ENCODE results near the gene PPP1R15A.
A peak's percentile ranks its signal among the peaks of the same experiment; 100 is the strongest.
"Not testable (repeated sequence)": the region's sequence is repeated elsewhere in the genome, so short reads cannot be mapped to it uniquely, and the experiment has no call there.

Gene PPP1R15A

DNA sequence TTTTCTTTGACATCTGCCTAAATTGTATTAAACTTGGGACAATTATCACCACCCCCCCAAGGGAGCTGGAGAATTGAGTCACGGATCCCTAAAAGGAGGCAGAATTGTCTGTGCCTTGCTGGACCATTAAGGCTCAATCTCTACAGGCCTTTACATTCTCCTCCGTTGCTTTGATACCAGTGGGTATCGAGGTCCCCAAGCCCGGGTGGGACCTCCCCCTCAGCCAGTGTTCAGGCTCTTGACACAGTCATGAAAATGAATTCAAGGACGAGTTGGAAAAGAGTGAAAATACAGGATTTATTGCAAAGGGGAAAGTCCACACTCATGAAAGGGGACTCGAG is 5.6 kb downstream of the PPP1R15A start (continued):
- TF ChIP-seq ZNF112 (tag by site-specific recombination; IDR thresholded peaks at IDR 0.05), result no peak
- TF ChIP-seq ZNF292 (tag by site-specific recombination; IDR thresholded peaks at IDR 0.05; ENCODE audit: borderline replicate concordance, low read depth), result no peak

DNA sequence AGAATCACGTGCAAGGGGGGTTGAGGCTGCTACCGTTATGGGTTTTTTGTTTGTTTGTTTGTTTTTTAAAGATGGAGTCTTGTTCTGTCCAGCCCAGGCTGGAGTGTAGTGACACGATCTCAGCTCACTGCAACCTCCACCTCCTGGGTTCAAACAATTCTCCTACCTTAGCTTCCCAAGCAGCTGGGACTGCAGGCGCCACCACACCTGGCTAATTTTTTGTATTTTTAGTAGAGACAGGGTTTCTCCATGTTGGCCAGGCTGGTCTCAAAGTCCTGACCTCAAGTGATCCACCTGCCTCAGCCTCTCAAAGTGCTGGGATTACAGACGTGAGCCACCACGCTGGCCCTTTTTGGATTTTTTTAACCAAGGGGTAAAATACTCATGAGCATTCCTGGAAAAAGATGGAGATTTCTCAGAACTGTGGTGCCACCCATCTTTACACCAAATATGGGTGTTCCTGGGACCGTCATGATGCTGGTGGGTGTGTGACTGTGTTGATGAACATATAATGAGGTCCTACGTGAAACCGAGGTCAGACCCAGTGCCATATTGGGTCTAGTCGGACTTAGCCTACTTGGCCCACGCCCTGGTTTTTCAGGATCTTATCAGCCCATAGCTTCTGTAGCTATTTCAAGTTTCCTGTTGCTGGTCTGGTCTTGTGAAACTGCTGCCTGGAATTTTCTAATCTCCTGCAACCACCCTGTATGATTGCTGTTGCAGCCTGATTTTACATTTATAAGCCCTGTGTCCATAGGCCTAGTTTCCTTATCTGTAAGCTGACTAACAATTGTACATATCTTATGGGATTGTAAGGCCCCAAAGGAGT is 6.2 kb downstream of the PPP1R15A start:
- POLR2A ChIA-PET, result interaction anchor here (0.5 to 0.7 kb wide), 3 partner anchors 31 to 88 kb away, joined by 3 to 5 read pairs (median 3); no protein-coding TSS in a partner anchor
- Histone ChIP-seq H3K4me3 (ENCODE audit: low read depth, low read length) (no peak overlapping the region), H3K36me3 (ENCODE audit: control insufficient read depth in 2 of 2, insufficient read depth in 1 of 2, low read length in 2 of 2) (peaks cover 0 to 27% of the 10 kb centered on the region in 2 experiments; a peak in 2 of 3 replicates), H3K9me3 (ENCODE audit: control insufficient read depth, insufficient read depth, low read depth, low read length) (no peaks in the 10 kb centered on the region), H3K4me1 (ENCODE audit: control insufficient read depth, insufficient read depth, low read length) (peaks cover 21% of the 10 kb centered on the region), H3K27ac (ENCODE audit: extremely low read depth, low read depth, low read length) (no peak overlapping the region)
- CTCF ChIA-PET, result interaction anchor here (1.1 to 4.1 kb wide), 3 partner anchors 36 to 196 kb away, joined by 3 to 22 read pairs (median 5); no protein-coding TSS in a partner anchor
- no peak for TF ChIP-seq ZBTB17 (tag by site-specific recombination; IDR thresholded peaks at IDR 0.05)
- 0 out of 2 replicates have a peak, but pooled peaks have one; percentile 69 for TF ChIP-seq PRDM1 (tag by site-specific recombination; IDR thresholded peaks at IDR 0.05)

DNA sequence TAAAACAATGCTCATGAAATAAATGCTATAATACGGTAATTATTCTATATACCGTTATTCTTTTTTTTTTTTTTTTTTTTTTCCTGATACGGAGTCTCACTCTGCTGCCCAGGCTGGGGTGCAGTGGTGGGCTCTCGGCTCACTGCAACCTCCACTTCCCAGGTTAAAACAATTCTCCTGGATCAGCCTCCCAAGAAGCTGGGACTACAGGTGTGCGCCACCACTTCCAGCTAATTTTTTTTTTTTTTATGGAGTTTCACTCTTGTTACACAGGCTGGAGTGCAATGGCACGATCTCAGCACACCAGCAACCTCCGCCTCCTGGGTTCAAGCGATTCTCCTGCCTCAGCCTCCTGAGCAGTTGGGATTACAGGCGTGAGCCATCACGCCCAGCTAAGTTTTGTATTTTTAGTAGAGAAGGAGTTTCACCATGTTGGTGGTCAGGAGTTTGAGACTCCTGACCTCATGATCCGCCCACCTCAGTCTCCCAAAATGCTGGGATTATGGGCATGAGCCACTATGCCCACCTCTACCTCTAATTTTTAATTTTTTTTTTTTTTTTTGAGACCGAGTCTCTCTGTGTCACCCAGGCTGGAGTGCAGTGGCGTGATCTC is 6.9 kb downstream of the PPP1R15A start:
- Histone ChIP-seq H3K9me3 (ENCODE audit: control insufficient read depth, insufficient read depth, low read depth, low read length) (no peaks in the 10 kb centered on the region), H3K36me3 (ENCODE audit: control insufficient read depth in 2 of 2, insufficient read depth in 1 of 2, low read length in 2 of 2) (peaks cover 0 to 19% of the 10 kb centered on the region in 2 experiments; a peak in 2 of 3 replicates), H3K4me1 (ENCODE audit: control insufficient read depth, insufficient read depth, low read length) (peaks cover 17% of the 10 kb centered on the region), H3K4me3 (ENCODE audit: low read depth, low read length) (no peak overlapping the region), H3K27ac (ENCODE audit: extremely low read depth, low read depth, low read length) (no peak overlapping the region)
- ChIA-PET POLR2A (interaction anchor here (0.7 kb wide), 2 partner anchors 87 to 373 kb away, joined by 3 to 5 read pairs; no protein-coding TSS in a partner anchor), CTCF (interaction anchor here (1.1 to 4.1 kb wide), 2 partner anchors 37 to 195 kb away, joined by 5 to 22 read pairs; no protein-coding TSS in a partner anchor)
- TF ChIP-seq, protein P1, sequence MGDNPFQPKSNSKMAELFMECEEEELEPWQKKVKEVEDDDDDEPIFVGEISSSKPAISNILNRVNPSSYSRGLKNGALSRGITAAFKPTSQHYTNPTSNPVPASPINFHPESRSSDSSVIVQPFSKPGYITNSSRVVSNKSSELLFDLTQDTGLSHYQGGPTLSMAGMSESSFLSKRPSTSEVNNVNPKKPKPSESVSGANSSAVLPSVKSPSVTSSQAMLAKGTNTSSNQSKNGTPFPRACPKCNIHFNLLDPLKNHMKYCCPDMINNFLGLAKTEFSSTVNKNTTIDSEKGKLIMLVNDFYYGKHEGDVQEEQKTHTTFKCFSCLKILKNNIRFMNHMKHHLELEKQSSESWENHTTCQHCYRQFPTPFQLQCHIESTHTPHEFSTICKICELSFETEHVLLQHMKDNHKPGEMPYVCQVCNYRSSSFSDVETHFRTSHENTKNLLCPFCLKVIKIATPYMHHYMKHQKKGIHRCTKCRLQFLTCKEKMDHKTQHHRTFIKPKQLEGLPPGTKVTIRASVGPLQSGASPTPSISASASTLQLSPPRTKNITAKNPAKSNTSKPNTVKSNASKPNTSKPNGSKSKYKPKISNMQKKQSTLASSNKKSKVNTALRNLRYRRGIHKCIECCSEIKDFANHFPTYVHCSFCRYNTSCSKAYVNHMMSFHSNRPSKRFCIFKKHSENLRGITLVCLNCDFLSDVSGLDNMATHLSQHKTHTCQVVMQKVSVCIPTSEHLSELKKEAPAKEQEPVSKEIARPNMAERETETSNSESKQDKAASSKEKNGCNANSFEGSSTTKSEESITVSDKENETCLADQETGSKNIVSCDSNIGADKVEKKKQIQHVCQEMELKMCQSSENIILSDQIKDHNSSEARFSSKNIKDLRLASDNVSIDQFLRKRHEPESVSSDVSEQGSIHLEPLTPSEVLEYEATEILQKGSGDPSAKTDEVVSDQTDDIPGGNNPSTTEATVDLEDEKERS (tag by site-specific recombination; IDR thresholded peaks at IDR 0.05), result 0 out of 2 replicates have a peak, but pooled peaks have one; percentile 37
- TF ChIP-seq ZNF48 (tag by site-specific recombination; IDR thresholded peaks at IDR 0.05), result no peak
- TF ChIP-seq, protein P2, sequence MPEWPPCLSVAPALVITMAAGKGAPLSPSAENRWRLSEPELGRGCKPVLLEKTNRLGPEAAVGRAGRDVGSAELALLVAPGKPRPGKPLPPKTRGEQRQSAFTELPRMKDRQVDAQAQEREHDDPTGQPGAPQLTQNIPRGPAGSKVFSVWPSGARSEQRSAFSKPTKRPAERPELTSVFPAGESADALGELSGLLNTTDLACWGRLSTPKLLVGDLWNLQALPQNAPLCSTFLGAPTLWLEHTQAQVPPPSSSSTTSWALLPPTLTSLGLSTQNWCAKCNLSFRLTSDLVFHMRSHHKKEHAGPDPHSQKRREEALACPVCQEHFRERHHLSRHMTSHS (tag by site-specific recombination; IDR thresholded peaks at IDR 0.05), result no peak

DNA sequence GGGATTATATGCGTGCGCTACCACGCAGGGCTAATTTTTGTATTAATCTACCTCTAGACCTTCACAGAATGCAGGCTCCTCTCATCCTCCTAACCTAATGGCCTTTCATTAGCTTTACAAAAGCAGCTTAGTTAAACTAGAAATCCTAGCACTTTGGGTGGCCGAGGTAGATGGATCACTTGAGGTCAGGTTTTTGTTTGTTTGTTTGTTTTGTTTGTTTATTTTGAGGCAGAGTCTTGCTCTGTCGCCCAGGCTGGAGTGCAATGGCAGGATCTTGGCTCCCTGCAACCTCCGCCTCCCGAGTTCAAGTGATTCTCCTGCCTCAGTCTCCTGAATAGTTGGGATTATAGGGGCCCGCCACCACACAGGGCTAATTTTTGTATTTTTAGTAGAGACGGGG is 7.5 kb downstream of the PPP1R15A start:
- peaks cover 0 to 14% of the 10 kb centered on the region in 2 experiments; a peak in 2 of 3 replicates for H3K36me3 ChIP-seq (ENCODE audit: control insufficient read depth in 2 of 2, insufficient read depth in 1 of 2, low read length in 2 of 2)
- CTCF ChIA-PET, result interaction anchor here (1.1 to 4.1 kb wide), 2 partner anchors 38 to 195 kb away, joined by 5 to 22 read pairs; no protein-coding TSS in a partner anchor
- H3K27ac ChIP-seq (ENCODE audit: extremely low read depth, low read depth, low read length); H3K4me3 ChIP-seq (ENCODE audit: low read depth, low read length); H3K9me3 ChIP-seq (ENCODE audit: control insufficient read depth, insufficient read depth, low read depth, low read length): not testable (repeated sequence)
- H3K4me1 ChIP-seq (ENCODE audit: control insufficient read depth, insufficient read depth, low read length), result peaks cover 11% of the 10 kb centered on the region
- POLR2A ChIA-PET, result interaction anchor here (0.7 kb wide), 1 partner anchor 373 kb away, joined by 5 read pairs; no protein-coding TSS in a partner anchor

All from HEK293 (cell line).